Stimulated activated CD4-positive, alpha-beta T cell treated with anti-CD3 and anti-CD28 coated beads, Interleukin-4, amount 100 ng/mL, for 1 hour (primary cell): ENCODE results near the gene SSTR3.
A peak's percentile ranks its signal among the peaks of the same experiment; 100 is the strongest.
"Not testable (repeated sequence)": the region's sequence is repeated elsewhere in the genome, so short reads cannot be mapped to it uniquely, and the experiment has no call there.

Experiments used
- DNase-seq: peaks from one replicate; pipeline ENCODE4 v3.0.0-alpha.2; 2020

The SSTR3 gene

DNA sequence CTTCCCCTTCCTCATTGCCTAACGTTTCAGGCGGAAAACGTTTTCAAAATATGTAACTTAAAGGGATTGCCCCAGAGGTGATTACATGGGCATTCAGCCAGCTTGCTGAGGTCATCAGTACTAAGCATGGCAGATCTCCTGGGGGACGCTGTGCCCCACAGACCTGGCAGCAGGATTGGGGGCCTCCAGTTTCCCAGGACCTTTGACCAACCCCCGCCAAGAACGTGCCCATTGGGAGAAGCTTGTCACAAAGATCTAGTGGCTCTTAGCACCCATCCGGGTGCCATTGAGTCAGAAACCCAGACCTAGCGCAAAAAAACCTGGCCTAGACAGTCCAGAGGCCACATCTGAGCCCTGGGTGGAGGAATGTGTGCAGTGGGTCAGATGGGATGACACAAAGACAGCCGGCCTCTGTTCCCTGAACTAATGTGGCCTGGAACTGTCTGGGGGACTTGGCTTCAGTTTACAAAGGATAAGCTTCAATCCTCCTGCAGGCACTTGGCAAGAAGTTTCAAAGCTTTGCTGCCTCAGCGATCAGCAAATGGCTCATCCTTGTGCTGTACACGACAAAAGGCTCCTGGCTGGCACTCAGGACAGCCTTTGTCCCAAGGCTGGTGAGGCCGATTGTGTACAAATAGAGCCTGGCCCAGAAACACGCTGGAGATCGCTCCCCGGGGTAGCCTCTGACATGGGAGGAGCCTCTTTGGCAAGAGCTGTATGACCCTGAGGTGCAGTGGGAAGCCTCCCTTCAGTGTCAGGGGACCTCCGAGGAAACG is 33.7 kb downstream of the SSTR3 start:
- no peak for DNase-seq

- DNase-seq, result no peak
These were observed 34.5 kb downstream of the SSTR3 start for GRCh38 chr22:37177755-37178154.

DNA sequence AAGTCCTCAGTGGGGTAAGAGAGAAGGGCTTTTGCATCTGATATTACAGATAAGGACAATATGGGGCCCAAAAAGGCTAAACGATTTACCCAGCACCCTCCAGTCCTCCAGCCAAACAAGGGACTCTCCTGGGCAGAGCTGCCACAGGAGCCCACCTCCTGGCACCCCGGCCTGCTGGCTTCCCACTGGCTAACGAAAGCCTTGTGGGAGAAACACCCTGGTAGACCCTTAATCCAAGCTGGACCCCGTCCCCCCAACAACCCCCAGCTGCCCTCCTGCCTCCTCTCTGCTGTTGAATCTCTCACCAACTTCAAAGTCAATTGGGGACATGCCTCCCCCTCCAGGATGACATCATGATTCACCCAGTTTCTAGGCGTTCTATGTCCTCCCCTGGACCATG is 35.1 kb downstream of the SSTR3 start:
- DNase-seq, result no peak

DNA sequence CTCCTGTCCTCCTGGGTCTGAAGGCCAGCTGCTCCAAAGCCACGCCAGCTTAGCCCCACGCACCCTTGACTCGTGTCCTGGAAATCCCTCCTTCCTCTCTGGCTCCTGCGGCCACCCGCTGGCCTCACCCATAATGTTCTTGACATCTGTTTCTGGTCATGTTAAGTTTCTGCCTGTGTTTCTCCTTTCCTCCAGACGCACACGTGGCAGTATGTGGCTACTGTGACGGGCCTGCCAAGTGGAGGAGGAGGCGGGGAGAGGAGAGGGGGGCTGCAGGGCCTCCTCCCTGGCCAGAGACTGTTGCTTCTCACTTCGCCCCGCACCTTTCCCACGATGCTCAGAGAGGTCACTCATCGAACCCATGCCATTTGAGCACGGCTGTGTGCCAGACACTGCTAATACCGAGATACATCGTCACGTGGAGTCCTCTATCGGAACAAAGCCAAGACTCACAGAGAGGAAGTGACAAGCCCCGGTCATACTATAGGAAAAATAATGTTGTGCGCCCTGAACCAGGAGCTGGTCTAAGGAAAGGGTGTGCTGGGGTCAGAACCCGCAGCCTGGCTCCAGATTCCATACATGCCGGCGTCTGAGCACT is 35.7 kb downstream of the SSTR3 start:
- no peak for DNase-seq

- DNase-seq, result no peak
These were observed 36.6 kb downstream of the SSTR3 start for GRCh38 chr22:37175414-37176281.

- DNase-seq, result no peak
These were observed 37.3 kb downstream of the SSTR3 start for GRCh38 chr22:37174964-37175363.

GRCh38 chr22:37173709-37174108 is 38.6 kb downstream of the SSTR3 start:
- DNase-seq, result no peak

DNA sequence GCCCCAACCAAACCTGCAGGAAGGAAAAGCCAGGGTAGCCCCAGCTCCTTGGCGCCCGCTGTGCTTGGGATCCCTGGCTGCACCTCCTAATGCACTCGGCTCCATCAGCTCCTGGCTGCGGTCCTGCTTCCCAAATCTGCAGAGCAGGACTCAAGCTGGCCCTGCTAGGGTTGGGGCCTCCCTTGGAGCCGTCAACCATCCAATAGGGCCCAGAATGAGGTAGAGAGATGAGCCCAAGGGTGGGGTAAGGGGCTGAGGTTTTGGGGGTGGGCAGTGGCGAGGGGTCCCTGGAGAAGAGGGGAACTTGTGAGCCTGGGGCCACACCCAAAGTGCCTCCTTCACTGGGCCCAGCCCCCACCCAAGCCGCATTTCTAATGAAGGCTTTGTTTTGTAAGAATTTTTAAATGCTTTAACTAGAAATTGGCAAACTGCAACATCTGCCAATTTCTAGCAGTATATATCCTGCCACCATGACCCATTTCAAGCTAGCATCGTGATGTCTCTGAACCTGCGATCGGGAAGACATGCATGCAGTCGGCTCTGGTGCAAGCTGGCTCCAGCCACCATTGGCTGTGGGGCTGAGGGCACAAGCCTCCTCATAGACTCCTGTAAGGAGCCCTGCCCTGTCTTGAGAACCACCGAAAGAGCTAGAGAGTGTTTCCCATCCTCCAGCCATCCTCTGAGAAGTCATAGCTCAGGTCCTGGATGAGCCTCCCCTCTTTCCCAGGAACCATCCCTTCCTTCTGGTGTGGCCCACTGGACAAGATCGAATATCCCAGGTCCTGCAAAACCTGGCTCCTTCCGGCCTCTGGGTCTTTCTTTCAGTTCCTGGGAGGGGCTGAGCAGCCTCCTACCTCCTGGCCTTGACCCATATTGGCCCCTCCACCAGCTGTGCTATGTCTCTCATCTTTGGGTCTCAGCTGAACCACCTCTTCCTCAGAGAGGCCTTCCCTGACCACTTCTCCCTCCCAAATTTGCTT is 39.7 kb downstream of the SSTR3 start:
- DNase-seq, result no peak

- no peak for DNase-seq
These were observed 40.6 kb downstream of the SSTR3 start for GRCh38 chr22:37171662-37172061.

DNA sequence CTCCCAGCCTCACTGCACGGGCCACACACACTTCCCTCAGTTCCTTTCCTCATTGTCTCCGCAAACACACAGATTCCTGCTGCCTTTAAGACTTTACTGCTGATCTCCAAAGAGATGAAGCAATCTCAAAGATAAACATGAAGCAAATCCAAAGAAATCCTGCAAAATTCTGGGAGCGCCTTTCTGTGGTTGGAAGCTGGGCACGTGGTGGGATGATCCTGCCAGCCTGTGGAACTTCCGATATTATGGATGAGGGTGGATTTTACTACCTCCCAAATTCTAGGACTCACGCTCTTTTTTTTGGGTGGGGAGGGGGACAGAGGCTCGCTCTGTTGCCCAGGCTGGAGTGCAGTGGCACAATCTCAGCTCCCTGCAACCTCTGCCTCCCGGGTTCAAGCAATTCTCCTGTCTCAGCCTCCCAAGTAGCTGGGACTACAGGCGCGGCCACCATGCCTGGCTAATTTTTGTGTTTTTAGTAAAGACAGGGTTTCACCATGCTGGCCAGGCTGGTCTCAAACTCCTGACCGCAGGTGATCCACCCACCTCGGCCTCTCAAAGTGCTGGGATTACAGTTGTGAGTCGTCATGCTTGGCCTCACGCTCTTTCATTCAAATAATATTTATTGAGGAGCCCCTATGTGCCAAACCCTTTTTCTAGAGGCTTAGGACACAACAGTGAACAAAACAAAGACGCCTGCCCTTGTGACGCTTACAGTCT is 41.4 kb downstream of the SSTR3 start:
- not testable (repeated sequence) for DNase-seq

DNA sequence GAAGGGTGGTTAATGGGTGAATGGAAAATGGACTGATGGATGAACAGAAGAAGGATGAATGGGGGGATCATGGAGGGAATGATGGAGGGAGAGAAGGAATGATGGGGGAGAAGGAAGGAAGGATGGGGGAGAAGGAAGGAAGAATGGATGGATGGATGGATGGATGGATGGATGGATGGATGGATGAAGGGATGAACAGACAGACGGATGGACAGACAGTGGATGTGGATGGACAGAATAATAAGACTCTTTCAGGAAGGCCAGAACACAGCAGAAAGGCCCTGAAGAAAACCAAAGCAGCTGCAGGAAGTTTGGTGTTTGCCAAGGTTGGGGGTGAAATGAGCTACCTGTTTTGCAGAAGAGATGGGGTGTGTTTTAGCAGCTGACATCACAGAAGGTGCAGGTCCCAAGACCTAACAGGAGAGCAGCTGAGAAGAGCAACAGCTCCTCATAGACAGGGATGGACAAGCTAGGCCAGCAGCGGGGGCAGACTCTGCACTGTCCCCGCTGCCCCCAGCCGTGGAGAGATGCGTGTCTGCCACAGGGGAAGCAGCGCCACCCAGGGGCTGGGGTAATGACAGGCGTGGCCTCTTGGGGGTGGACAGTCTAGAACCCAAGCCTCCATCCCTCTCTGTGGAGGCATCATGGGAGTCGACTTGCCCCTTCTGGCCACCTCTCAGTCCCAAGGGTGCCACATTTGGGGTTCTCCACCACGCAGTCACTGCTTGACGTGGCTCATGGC is 42.2 kb downstream of the SSTR3 start:
- DNase-seq, result no peak

GRCh38 chr22:37169406-37169805 is 42.9 kb downstream of the SSTR3 start:
- no peak for DNase-seq

DNA sequence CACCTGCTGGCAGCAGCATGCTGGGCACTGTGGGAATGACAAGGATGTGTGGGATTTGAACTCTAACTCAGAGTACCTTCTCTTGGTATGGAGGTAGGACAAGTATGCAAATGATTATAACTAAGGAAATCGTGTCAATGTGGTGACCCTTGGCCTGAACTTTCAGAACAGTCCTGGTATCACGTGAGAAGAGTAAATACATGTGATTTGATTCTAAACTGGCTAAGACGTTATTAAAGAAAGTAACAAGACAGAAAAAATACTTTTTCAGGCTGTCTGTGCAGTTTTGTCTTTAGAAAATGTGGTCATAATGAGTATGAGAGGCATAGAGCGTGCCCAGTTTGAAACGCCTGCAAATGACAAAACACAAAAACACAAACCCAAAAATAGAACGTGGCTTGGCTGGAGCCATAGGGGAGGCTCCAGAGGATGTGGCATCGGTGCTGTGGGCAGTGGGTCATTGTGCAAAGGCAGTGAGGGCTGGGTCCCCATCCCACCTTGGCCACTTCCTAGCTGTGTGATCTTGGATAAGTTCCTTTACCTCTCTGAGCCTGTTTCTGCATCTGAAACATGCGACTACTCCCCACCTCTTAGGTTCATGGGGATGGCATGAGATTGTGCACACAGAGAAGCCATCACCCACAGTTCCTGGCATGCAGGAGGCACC is 44.2 kb downstream of the SSTR3 start:
- no peak for DNase-seq

- DNase-seq, result no peak
These were observed 44.9 kb downstream of the SSTR3 start for GRCh38 chr22:37167176-37167980.

- DNase-seq, result peak; percentile 88
These were observed 45.6 kb downstream of the SSTR3 start for GRCh38 chr22:37166675-37167066.

GRCh38 chr22:37165940-37166674 is 46.2 kb downstream of the SSTR3 start:
- no peak for DNase-seq

- no peak for DNase-seq
These were observed 47.2 kb downstream of the SSTR3 start for GRCh38 chr22:37165066-37165465.

GRCh38 chr22:37164505-37164887 is 47.8 kb downstream of the SSTR3 start:
- DNase-seq, result no peak
